Stimulated activated CD4-positive, alpha-beta T cell treated with anti-CD3 and anti-CD28 coated beads, Interleukin-2, amount 100 ng/mL, for 48 hours (primary cell): ENCODE data around the gene KCNH4.
"Not testable (repeated sequence)": the region's sequence is repeated elsewhere in the genome, so short reads cannot be mapped to it uniquely, and the experiment has no call there.

ENCODE experiments used
- DNase-seq, 2 donors: peaks; one replicate each; pipeline ENCODE4 v3.0.0-alpha.2; 2020

KCNH4 gene

DNA sequence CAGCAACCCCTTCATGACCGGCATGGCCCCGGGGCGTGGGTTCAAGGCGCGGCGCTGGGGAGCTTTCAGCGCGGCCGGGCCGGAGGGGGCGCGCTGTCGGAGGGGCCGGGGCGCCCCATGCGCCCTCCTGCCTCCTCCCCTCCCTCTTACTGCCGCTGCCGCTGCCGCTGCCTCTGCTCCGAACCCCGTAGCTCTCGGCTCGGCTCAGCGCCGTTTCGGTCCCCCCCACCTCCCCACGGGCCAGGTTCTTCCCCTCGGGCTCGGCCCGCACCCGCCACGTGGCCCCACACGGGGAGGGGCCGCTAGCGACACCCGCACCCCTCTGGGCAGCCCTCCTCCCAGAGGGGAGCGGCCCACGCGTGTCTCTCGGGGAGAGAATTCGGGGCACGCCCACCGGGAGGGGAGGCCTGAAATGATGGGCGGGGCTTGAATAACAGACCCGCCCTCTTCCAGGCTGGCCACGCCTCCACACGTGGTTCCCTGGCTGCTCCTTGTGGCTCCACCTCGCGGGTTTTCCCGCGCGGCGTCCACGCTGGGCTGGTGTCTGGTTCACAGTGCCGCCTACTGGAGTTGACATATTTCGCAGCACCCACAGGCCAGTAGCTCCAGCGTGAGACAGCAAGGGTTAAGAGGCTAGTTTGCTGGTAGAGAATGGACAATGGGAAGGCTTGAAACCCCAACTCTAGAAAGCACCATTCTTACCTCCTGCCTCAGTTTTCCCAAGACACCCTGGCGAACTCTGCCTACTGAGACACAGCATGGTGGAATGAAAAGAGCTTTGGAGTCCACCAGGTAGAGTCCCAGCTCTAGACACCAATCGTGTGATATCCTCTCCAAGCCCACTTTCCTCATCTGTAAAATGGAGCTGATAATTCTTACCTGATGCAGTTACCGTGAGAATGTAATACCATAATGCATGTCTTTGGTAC lies at the start of gene KCNH4:
TSS of gene KCNH4 (minus strand) at position 221 of the 929 bp plus-strand sequence. CDS start at position 24, 197 bp downstream.
- peak; percentile 91 to 94 for DNase-seq

DNA sequence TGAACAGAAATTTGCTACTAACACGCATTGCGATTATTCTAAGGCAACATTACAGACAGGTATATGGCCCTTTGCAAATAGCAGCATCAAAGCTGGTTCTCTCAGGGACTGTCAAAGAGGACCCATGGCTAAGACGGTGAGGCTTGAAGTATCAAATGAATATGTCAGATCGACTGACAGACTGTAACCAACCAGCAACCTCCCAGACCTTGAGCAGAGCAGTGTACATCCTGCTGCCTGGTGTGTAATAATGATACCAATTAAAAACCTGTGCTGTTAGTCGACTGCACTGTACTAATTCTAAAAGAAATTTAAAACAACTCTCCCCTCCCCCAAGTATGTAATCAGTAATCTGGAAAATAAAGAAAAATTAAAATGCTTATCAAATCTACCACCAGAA lies 49.3 kb upstream of the KCNH4 start:
- no peak for DNase-seq

DNA sequence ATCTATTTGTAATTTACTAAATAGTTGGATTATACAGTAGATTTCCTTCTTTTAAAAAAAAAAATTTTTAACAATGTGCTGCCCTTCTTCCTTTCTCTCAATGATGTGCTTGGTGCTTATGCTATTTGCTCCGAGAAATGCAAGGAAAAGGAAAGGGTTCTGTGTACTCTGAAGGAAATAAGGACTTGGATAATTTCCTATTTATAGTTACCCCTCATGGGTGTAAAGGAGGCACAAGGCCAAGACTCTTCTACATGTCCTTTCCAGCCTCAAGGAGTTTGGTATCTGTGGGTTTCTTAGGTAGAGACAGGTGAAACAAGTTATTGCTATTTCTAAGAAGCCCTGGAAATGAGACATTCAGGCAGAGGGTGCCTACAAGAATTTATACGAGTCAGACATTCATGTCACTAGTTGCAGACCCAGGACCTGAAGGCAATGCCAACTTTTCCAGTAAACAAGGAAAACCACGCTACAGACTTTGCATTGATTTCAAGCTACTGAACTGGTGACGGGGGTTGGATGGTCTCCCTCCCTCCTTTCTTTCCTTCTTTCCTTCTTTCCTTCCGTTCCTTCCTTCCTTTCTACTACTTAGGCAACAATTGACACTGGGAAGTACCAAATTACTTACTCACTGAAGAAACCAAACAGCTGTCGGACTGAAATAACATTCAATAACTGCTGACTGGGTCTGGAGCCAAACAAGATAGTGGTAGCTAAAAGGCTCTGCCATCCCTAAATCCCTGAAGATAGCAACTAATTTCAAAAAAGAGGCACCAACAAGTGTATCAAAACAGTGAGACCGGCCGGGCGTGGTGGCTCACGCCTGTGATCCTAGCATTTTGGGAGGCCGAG lies 47.1 kb upstream of the KCNH4 start:
- no peak for DNase-seq

DNA sequence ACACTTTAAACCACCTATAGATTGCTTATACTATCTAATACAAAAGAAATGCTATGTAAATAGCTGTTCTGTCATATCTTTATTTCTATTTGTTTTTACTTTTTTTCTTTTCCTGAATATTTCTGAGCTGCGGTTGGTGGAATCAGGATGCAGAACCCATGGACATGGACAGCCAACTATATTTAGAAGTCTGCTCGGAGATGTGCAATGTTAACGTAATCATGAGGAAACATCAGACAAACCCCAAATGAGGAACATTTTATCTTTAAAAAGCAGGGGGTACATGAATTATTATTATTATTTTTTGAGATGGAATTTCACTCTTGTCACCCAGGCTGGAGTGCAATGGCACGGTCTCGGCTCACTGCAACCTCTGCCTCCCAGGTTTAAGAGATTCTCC lies 44.7 kb upstream of the KCNH4 start:
- DNase-seq = no peak

DNA sequence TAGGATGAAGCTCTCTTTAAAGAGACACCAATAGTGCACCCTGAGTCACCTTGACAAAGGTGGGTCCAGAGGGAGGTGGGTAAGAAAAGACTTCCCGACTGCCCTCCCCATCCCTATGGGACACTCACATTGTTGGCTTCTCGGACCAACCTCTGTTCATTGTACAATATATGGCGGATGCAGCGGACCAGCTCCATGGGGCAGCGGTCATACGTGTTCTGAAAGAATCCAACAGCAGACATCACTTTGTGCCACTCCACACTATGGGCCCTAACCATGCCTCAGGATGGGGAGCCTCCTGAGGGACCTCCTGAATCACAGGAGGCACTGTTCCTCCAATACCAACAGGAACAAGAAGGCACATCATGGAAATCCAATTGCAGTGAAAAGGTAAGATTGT lies 43.7 kb upstream of the KCNH4 start:
- no peak for DNase-seq

DNA sequence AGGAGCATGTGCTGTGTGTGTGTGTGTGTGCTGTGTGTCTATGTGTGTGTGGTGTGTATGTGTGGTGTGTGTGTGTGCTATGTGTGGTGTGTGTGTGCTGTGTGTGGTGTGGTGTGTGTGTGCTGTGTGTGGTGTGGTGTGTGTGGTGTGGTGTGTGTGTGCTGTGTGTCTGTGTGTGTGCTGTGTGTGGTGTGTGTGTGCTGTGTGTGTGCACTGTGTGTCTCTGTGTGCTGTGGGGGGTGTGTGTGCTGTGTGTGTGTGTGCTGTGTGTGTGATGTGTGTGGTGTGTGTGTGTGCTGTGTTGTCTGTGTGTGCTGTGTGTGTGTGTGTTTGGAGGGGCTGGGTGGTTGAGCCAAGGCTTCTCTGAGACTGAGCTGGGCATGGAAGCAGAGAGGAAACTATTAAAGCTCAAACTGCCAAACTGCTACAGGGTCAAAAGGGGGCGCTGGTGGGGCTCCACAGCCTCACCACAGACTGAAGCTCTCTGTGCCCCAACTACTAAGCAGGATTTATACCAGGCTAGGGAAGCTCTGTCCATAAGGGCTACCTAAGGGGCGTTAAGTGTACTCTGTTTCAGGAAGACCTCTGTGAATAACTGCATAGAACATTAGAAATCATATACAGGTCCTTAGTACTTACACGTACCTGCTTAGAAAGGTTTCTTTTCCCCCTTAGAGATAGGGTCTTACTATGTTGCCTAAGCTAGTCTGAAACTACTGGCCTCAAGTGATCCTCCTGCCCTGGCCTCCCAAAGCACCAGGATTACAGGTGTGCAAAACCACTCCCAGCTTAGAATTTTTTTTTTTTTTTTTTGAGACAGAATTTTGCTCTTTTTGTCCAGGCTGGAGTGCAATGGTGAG lies 41.2 kb upstream of the KCNH4 start:
- peak; percentile 37 to 59 for DNase-seq

DNA sequence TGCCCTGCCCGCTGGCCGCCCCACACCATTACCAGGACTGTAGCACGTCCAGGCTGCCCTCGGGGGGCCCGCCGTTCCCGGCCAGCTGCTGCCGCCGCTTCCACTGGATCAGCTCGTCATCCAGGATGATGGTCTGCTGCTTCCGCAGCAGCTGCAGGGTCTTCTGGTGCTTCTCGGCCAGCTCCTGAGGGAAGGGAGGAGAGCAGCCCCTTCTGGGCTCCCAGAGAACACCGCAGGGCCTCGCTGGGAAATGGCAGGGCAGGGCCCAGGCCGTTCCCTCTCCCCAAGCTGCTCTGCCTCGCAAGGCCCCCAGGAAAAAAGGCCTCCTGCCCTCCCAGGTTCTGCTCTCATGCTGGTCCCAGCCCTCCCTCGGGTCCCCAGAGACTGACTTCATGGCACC lies 38.3 kb upstream of the KCNH4 start:
- not testable (repeated sequence) for DNase-seq

DNA sequence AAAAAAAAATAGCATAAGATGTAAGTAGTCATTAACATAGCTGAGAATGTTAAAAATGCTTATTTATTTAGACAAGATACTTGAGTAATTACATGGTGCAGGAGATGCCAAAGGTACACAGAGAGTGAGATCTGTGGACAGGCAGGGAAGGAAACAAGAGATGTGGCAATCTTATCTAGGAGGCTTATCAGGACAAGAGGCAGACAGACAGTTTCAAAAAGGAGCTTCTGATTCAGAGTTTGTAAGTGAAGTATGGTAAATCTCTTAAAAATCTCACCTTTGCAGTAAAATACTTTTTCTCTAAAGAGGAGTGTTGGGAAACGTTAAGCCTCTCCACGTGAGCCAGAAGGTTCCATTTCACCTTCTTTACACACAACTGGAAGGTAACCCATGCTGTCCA lies 33.2 kb upstream of the KCNH4 start:
- DNase-seq = no peak

DNA sequence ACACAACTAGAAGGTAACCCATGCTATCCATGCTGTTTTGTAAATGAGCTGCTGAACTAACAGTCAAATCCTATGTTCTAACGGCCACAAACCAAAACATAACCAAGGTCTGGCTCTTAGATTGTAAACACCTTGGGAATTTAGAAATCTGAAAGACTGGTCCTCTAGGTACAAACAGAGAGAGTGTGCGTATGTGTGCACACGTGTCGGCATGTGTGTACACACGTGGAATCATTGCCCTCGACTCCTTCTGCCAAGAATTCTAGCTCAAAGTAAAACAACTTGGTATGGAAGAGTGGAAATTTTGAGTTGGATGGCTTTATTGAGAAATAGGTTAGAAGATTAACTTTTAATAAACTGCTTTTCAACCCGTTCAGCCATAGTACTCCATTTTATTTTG lies 31.4 kb upstream of the KCNH4 start:
- no peak for DNase-seq

DNA sequence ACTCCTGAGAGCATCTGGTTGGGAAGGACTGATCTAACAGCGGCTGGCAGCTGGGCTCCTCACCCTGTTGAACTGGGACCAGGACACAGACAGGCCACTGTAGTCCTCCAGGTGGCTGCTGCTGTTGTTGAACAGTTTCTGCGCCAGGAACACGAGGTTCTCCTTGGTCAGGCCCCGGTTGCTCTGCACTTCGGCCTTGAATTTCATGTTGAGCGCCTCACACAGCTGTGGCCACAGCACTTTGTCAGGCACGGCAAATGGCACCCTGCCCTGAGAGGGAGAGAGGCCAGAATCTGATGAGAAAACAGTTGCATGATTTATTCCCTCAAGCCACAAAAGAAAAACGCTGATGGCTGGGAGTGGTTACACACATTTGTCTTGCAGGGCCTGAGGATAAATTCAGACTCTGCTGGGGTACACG lies 31.0 kb upstream of the KCNH4 start:
- not testable (repeated sequence) for DNase-seq

DNA sequence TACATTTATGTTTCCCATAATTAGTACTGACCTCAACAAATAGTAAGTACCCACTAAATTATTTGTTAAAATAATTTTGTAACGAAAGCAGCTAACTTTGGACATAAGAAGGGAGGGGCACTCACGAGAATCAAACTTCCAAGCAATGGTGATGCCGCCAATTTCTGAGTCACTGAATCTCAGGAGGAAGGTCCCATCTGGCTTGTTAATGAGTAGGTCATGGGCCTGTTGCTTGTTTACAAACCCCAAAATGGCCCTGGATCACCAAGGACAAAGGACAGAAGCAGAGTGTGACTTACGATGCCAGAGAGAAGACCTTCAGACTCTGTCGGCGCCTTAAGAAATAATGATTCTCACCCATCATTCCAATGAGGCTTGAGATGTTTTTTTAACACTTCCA lies 29.1 kb upstream of the KCNH4 start:
- DNase-seq = no peak

DNA sequence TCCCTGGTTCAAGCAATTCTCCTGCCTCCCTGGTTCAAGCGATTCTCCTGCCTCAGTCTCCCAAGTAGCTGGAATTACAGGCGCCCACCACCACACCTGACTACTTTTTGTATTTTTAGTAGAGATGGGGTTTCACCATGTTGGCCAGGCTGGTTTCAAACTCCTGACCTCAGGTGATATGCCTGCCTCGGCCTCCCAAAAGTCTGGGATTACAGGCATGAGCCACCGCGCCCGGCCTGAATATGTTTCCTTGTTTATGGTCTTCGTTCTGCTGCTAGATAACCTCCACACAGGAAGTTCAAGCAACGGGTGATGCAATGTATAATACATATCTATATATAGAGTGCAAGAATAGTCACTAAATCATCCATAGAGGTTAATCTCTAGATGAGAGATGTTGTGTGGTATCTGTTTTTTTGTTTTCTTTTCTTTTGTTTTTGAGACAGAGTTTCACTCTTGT lies 25.2 kb upstream of the KCNH4 start:
- not testable (repeated sequence) for DNase-seq

DNA sequence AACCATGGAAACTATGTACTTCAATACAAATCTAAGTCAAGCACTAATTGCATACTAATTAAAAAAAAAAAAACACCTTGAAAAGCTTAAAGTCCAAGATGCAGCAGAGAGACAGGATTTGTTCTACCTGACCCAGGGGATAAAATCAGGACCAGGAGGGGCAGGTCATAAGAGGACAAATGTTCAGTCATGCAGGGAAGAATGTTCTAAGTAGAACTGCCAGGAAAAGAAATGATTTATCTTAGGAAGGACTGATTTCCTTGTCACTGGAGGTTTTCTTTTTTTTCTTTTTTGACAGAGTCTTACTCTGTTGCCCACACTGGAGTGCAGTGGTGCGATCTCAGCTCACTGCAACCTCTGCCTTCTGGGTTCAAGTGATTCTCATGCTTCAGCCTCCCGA lies 22.4 kb upstream of the KCNH4 start:
- DNase-seq = no peak

DNA sequence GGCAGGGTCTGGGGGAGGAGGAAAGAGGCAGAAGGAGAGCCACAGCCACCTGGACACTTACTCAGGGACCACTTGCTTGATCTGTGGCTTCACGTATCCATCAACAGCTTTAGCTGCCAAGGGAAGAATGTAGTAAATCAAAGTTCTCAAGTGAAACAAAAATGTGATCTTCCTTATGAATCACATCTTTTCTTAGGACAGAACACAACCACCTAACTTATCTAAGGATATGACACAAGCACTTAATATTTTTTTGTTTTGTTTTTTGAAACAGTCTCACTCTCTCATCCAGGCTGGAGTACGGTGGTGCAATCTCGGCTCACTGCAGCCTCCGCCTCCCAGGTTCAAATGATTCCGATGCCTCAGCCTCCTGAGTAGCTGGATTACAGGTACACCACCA lies 21.8 kb upstream of the KCNH4 start:
- no peak for DNase-seq

DNA sequence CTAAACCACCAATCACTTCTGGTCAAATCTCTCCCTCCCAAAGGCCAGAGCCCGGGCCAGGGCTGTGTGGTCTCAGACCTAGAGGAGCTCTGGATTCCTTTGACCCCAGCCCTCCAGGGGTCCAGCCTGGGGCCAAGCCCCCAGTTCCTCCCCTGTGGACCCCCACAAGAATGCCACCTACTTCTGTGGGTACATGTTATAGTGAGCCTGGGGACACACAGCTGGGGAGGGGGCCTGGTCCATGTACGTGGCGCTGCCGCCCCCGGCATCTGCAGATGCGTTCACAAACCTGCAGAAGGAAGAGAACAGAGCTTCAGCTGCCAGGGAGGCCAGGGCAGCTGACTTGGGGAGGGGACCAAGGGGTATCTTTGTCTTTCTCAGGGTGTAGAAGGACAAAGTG lies 21.2 kb upstream of the KCNH4 start:
- no peak for DNase-seq

DNA sequence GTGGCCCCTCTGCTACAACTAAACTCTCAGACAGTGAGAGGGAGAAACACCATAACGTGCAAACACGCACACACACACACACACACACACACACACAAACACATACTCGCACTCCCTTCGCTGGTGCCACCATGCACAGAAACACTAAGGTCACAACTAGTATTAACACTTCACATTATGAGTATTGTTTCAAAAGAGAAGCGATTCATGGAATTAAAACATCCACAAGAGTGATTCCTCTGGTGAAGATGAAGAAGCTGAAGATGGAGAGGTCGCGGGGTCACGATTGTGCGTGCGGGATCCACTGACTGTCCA lies 20.5 kb upstream of the KCNH4 start:
- DNase-seq = no peak

DNA sequence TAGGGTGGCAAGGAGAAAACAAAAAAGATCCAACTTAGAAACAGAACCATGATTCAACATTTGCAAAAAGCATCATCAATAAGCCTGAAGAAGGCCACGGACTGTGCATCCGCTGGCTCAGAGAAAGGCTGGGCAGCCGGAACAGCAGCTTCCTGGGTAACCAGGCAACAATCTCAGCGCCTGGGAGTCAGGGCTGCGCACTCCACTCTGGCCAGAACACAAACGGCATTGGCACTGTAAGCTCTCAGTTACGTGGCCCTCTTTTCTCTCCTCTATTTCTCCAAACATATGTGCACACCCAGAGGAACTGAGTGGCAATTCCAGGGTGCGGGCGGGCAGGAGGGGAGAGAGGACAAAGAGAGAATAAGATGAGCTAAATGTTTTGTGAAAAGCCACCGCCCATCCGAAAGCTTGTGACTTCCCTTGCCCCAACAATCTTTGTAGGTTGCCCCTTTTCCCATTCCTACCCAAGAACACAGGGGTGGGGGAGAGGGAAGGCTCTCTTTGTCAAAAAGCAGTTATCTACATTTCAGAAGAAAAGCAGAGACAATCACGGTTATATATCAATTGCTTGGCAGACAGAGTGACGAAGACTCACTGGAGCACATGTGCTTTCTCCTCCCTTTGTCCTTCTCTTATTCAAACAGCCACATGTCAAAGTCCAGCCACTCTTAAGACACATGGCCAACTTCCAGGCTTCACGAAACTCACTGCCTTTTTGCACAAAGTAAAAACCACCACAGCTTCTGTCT lies 19.9 kb upstream of the KCNH4 start:
- DNase-seq = no peak

DNA sequence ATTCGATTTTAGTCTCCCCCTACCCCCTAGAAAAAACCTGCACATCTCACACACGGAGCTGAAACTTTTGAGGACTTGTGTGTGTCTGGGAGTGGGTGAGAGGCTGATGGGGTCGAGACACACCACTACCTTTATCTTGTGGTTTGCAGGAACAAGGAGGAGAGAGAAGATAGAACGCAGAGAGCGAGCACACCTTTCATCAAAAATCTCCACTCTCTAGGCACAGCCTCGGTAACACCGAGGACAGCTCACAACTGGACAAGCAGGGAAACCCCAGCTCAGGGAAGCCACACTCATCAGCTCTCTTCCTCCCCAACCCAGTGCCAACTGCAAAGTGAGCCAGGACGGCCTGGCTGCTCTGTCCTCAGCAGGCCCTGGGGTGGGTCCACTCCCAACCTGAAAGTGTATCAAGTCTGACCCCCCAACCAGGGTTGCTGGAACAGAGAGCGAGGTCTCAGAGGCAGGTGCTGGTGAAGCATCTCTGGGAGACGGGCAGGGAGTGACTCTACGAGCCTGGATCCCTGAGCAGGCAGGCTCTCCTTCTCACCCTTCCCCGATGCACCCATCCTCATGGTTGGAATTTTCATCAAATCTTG lies 18.6 kb upstream of the KCNH4 start:
- DNase-seq = no peak

DNA sequence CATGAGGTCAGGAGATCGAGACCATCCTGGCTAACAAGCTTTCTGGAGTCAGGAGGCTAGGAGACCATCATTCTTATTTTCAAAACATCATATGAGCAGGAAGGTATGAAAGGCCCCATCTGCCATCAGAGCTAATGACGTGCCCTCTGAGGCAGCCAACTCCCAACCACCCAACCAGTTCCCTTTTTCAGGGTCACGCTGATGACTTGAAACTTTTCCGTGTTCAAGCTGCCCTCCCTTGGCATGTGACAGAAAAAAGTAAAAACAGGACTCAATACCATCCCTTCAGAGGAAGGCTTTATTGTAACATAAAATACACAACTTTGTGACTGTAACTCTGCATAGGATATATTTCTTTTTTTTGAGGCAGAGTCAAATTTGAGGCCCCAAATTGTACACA lies 18.0 kb upstream of the KCNH4 start:
- DNase-seq = no peak

DNA sequence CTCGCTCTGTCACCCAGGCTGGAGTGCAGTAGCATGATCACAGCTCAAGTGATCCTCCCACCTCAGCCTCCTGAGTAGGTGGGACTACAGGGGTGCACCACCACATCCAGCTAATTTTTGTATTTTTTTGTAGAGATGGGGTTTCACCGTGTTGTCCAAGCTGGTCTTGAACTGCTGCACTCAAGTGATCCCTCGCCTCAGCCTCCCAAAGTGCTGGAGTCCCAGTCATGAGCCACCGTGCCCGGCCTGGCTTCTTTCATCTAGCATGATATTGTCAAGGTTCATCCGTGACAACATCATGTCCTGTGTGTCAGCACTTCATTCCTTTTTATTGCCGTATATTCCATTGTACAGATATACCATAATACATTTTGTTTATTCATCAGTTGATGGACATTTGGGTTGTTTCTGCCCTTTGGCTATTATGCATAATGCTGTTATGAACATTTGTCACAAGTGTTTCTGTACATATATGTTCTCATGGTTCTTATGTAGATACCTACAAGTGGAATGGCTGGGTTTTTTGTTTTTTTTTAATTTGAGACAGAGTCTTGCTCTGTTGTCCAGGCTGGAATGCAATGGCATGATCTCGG lies 16.7 kb upstream of the KCNH4 start:
- no peak for DNase-seq
